ENCODE results near the gene MDN1.
"Not testable (repeated sequence)": the region's sequence is repeated elsewhere in the genome, so short reads cannot be mapped to it uniquely, and the experiment has no call there.

The MDN1 gene

DNA sequence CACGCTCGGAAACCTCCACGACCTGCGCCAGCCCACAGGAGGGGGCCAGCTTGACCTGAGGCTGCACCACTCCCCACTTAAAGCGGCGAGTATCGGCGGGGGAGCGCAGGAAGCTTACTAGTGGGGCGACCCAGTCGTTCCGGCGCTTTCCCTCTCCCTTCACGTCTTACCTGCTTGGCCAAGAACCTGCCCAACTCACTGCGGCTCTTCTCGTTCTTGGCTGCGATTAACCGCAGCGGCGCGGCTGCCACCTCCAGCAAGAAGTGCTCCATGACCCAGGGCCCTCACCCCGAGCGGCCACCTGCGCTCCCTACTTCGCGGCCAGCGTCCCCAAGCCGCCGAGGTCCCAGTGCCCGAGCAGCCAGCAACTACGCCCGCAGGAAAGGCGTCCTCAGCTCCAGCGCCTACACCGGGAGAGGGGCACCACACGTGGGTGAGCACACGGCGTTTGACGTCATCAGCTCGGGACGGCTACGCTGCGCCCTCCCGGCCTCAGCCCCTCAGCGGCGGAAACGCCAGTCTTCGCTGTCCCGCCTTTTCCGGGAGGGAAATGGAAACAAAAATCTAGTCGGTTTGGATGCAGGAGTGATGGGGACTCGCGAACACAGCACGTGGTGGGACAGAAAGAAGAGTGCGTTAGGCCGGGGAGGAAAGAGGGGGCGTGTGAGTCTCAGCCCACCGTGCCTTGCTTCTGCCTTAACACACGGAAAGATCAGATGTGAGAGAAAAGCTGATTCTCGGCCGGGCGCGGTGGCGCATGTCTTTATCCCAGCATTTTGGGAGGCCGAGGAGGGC is at the start of gene MDN1:
Gene MDN1, minus strand, starts transcription at position 459 of the 795 bp plus-strand sequence. Its CDS starts 187 bp downstream, at position 272.
- in situ Hi-C loops (cut with HindIII; ENCODE audit: low sequenced_read_pairs) = no loop called here

DNA sequence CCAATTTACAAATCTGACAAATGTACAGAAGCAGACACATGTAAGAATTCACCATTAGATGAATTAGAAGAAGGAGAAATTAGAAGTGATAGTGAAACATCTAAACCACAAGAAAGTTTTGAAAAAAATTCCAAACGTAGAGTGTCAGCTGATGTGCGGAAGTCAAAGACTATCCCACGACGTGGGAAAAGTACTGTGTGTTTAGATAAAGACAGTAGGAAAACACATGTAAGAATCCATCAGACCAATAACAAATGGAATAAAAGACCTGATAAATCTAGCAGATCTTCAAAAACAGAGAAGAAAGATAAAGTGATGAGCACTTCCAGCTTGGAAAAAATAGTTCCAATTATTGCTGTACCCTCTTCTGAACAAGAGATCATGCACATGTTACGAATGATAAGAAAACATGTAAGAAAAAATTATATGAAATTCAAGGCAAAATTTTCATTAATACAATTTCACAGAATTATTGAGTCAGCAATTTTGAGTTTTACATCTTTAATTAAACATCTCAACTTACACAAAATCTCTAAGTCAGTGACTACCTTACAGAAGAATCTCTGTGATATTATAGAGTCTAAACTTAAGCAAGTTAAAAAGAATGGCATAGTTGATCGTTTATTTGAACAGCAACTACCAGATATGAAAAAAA is 46.6 kb upstream of the MDN1 start:
- in situ Hi-C loops (cut with HindIII; ENCODE audit: low sequenced_read_pairs) = no loop called here

- in situ Hi-C loops (cut with HindIII; ENCODE audit: low sequenced_read_pairs) = no loop called here
Observed at GRCh38 chr6:89862698-89863097, 43.1 kb upstream of the MDN1 start.

DNA sequence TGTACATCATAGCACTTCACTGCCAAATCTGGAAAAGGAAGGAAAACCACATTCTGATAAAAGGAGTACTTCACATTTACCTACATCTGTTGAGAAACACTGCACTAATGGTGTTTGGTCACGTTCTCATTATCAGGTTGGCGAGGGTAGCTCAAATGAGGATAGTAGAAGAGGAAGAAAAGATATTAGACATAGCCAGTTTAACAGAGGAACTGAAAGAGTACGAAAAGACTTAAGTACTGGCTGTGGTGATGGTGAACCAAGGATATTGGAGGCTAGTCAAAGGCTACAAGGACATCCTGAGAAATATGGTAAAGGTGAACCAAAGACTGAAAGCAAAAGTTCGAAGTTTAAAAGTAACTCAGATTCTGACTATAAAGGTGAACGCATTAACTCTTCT is 42.7 kb upstream of the MDN1 start:
- in situ Hi-C loops (cut with HindIII; ENCODE audit: low sequenced_read_pairs) = no loop called here

DNA sequence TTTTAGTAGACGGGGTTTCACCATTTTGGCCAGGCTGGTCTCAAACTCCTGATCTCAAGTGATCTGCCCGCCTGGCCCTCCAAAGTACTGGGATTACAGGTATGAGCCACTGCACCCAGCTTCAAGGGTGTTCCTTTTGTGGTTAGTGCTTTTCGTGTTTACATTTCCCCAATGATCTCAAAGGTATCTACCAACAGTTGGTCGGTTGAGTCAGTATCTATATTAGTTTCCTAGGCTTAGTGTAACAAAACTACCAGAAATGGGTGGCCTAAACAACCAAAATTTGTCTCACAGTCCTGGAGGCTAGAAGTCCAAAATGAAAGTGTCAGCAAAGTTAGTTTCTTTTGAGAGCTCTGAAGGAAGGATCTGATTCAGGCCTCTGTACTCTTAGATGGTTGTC is 40.1 kb upstream of the MDN1 start:
- in situ Hi-C loops (cut with HindIII; ENCODE audit: low sequenced_read_pairs) = no loop called here

DNA sequence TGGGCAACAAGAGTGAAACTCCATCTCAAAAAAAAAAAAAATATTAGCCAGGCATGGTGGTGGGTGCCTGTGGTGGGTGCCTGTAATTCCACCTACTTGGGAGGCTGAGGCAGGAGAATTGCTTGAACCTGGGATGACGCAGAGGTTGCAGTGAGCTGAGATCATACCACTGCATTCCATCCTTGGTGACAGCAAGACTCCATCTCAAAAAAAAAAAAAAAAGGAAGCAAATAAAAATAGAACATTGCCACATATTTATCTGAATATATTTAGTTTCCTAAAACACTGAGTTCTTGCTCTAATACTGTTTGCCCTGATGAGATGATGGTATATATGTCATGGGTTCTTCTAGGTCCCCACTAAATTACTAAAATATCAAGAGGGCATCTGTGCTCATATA is 38.4 kb upstream of the MDN1 start:
- in situ Hi-C loops (cut with HindIII; ENCODE audit: low sequenced_read_pairs) = no loop called here

- in situ Hi-C loops (cut with HindIII; ENCODE audit: low sequenced_read_pairs) = no loop called here
Observed at GRCh38 chr6:89853068-89853467, 33.5 kb upstream of the MDN1 start.

DNA sequence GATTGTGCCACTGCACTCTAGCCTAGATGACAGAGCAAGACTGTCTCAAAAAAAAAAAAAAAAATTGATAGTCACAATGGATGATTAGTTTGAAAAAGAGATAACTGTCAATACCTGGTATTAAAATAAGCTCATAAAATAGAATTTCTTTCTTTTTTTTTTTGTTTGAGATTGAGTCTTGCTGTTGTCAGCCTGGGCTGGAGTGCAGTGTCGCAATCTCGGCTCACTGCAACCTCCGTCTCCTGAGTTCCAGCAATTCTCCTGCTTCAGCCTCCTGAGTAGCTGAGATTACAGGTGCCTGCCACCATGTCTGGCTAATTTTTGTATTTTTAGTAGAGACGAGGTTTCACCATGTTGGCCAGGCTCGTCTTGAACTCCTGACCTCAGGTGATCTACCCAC is 27.9 kb upstream of the MDN1 start:
- in situ Hi-C loops (cut with HindIII; ENCODE audit: low sequenced_read_pairs) = not testable (repeated sequence)

DNA sequence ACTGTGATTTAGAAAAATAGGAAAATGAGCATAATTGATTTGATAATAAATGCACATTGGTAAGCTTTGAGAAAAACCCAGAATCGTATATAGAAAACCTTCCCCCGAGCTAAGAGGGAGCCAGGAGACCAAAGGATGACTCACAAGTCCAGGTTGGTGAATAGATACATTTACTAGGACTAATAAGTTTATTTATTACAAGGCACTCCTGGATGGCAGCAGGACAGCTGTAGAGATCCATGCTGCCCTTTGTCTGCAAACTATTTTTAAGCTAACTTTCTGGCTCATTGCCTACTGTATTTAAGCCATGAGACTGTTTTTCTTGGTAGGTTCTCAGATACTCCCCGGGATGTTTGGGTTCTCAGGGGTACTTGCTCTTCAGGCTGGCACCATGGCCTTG is 23.5 kb upstream of the MDN1 start:
- in situ Hi-C loops (cut with HindIII; ENCODE audit: low sequenced_read_pairs) = no loop called here

DNA sequence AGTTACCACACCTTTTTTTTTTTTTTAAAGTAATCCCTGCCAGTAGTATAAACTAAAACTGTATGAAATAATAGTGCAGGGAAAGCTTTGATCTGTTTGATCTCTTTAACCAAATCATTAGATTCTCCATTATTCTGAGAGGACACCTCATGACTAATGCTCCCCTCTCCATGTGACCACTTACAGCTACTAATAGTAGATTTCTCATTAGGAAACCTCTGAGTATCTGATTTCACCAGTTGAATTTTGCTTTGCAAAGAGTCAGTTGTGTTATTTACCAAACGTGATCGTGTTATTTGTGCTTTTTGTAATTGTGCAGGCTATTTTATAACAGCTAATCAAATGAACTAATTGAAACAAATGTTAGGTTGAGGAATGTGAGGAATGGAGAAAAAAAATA is 22.6 kb upstream of the MDN1 start:
- in situ Hi-C loops (cut with HindIII; ENCODE audit: low sequenced_read_pairs) = no loop called here

DNA sequence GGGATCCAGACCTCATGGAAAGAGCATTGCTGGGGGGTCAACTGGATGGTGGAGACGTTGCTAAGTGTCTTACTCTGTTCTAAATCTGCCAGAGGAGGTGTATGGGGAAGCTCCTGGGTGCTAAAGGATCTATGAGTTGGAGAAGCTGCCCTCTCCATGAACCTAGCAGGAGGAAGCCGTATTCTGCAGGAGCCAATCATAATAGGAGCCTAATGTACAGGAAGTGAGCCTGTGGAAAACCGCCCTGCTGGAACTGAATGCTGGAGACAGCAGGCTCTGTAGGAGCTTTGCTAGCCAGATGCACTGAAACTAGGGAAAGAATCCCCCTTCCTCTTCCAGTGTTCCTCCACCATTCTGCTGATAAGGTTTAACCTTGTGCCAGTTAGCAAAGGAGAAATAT is 20.9 kb upstream of the MDN1 start:
- in situ Hi-C loops (cut with HindIII; ENCODE audit: low sequenced_read_pairs) = no loop called here

- in situ Hi-C loops (cut with HindIII; ENCODE audit: low sequenced_read_pairs) = no loop called here
Observed at GRCh38 chr6:89836639-89837222, 17.1 kb upstream of the MDN1 start.

GRCh38 chr6:89834884-89835792 is 15.5 kb upstream of the MDN1 start:
- in situ Hi-C loops (cut with HindIII; ENCODE audit: low sequenced_read_pairs) = no loop called here

GRCh38 chr6:89830170-89830809 is 10.7 kb upstream of the MDN1 start:
- in situ Hi-C loops (cut with HindIII; ENCODE audit: low sequenced_read_pairs) = no loop called here

DNA sequence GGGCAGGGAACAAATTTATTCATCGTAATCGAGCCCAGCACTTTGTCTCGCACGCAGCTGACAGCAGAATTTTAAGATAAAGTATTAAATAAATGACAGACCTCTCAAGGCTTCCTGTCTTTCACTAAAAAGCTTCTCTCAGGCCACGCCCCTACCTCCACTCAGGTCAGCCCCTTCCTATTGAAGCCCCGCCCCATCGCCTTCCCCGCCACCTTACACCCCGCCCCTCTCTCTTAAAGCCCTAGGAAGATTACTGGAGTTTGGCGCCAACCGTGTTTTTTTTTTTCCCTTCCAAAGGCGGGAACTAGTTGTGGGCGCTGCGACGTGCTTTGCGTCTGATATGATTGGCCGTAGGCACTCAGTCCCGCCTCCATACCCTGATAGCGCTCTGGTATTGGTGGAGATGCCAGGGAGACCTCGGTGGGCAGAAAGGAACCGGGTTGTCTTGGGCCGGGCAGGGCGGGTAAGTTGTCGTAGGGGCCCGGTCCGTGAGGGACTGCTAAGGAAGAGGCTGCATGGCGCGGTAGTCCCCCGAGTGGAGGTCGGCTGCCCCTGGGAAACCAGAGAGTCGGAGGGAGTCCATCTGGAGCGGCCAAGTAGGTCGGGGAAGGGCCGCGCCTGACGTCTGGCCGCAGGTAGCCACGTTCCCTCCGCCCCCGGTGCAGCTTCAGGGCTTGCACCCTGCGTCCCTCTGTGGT is 10.0 kb upstream of the MDN1 start, which contains the start of gene CASP8AP2:
Gene CASP8AP2, plus strand, starts transcription at position 409 of the 698 bp plus-strand sequence.
- in situ Hi-C loops (cut with HindIII; ENCODE audit: low sequenced_read_pairs) = no loop called here

- in situ Hi-C loops (cut with HindIII; ENCODE audit: low sequenced_read_pairs) = no loop called here
Observed at GRCh38 chr6:89828988-89829471, 9.4 kb upstream of the MDN1 start.

- in situ Hi-C loops (cut with HindIII; ENCODE audit: low sequenced_read_pairs) = not testable (repeated sequence)
Observed at GRCh38 chr6:89828475-89828987, 8.9 kb upstream of the MDN1 start.

GRCh38 chr6:89826029-89826528 is 6.5 kb upstream of the MDN1 start:
- in situ Hi-C loops (cut with HindIII; ENCODE audit: low sequenced_read_pairs) = no loop called here

- in situ Hi-C loops (cut with HindIII; ENCODE audit: low sequenced_read_pairs) = no loop called here
Observed at GRCh38 chr6:89818977-89819335, 638 bp downstream of the MDN1 start.

Data from endothelial cell of hepatic sinusoid (primary cell).